Right lobe of liver (tissue), 6 donors: ENCODE measurements around the gene CPB2. TPM values are rescaled to one million over a fixed set of nuclear protein-coding genes. Genes with fewer than 3 reads are reported as not detected.
A peak's percentile ranks its signal among the peaks of the same experiment; 100 is the strongest.

Experiments
- ATAC-seq, 4 donors: fragments of 200-7000 bp; cut with Tn5 transposase; one replicate each; pipeline ENCODE4 v1.9.1; 2020; ENCODE audit warnings: mild to moderate bottlenecking in 4 of 4, moderate library complexity in 4 of 4
- DNase-seq, 3 donors: peaks; one replicate each; pipeline ENCODE4 v3.0.0-alpha.2; 2020
- H3K27ac ChIP-seq, 3 donors: fragments of 200-600 bp; one replicate each; pipeline ENCODE4 v1.8.0; 2022
- H3K27me3 ChIP-seq, 2 donors: fragments of 200-600 bp; one replicate each; pipeline ENCODE4 v1.8.0; 2022
- H3K36me3 ChIP-seq, 4 donors: fragments of 200-600 bp; sonication (generic) in 1 of 4; one replicate each; pipeline versions ENCODE4 v1.5.1 to v1.8.0; 2017 to 2022; ENCODE audit warnings: control low read depth in 1 of 4
- H3K4me1 ChIP-seq, 4 donors: fragments of 200-600 bp; sonication (generic) in 1 of 4; one replicate each; pipeline versions ENCODE4 v1.5.1 to v1.8.0; 2017 to 2022; ENCODE audit warnings: control low read depth in 1 of 4
- H3K4me3 ChIP-seq, 3 donors: fragments of 200-600 bp; one replicate each; pipeline ENCODE4 v1.8.0; 2022
- H3K9me3 ChIP-seq, 4 donors: fragments of 200-600 bp; sonication (generic) in 1 of 4; one replicate each; pipeline versions ENCODE4 v1.5.1 to v1.8.0; 2017 to 2022; ENCODE audit warnings: control low read depth in 1 of 4
- CTCF ChIP-seq, 4 donors: fragments of 200-600 bp in 3 of 4; fragments of 450-650 bp in 1 of 4; IDR thresholded peaks; one replicate each; pipeline versions ENCODE4 v1.5.1 to v1.8.0; 2016 to 2022; ENCODE audit warnings: antibody characterized with exemption in 4 of 4, mild to moderate bottlenecking in 2 of 4
- POLR2A ChIP-seq: fragments of 450-650 bp; IDR thresholded peaks from one replicate; pipeline ENCODE4 v1.6.1; 2017; ENCODE audit warnings: antibody characterized with exemption, mild to moderate bottlenecking
- WGBS: methylation state at CpG from one replicate; pipeline ENCODE4 v1.1.6; 2018; ENCODE audit warnings: low coverage, low lambda C conversion rate; ENCODE audit not compliant: insufficient coverage; ENCODE audit errors: missing lambda C conversion rate; 5-methylcytosine and 5-hydroxymethylcytosine counted together
- intact Hi-C, 2 donors: fragments of 100-400 bp; cut with DNase I; formaldehyde crosslinking; loops; one replicate each; pipeline versions ENCODE4 v1.11.2 to v1.14.1; 2022
- total RNA-seq, 6 experiments: library from RNA; depleted of rRNA in 2 of 6; stranded (reverse); fragments of >200 nt in 2 of 6; fragmentation: NEBNext Ultra II Directional in 3 of 6; extraction: Animal tissue kit (Norgen Biotek cat#: 25700) in 3 of 6; gene quantifications; one replicate each; pipeline versions ENCODE4 v1.1.0 to v1.2.4, GENCODE V29; 2016 to 2023
- donor health status: DM: no; HTN: yes; CAD: no.
- donor health status: DM: no; HTN: no; CAD: no.
- donor health status: DM: no; HTN: no; CAD: no.
- donor health status: DM: no; HTN: yes; CAD: no.
- donor health status: DM: no; HTN: yes; CAD: no.

CPB2 gene
- total RNA-seq, 6 experiments from 2014 or later, result 342 to 693 (median 554) TPM

- Histone ChIP-seq H3K27me3 (no peaks in the 10 kb centered on the region), H3K36me3 (peaks cover 0 to 46% (median 17%) of the 10 kb centered on the region in 4 donors), H3K4me1 (peaks cover 0 to 14% (median 5%) of the 10 kb centered on the region in 4 donors), H3K27ac (peak overlapping the region; percentile 83 to 89 (median 88)), H3K9me3 (no peaks in the 10 kb centered on the region), H3K4me3 (peak overlapping the region; percentile 70 to 73 (median 70))
- no peak for DNase-seq
- 33% methylated on average over 18 of the region's 18 CpGs for WGBS
- ATAC-seq, result no peak
- intact Hi-C loops, result no loop called here
- TF ChIP-seq CTCF (IDR thresholded peaks at IDR 0.05) (no peak), POLR2A (no peak)
Measured at GRCh38 chr13:46053162-46054012, 51.4 kb downstream of the CPB2 start.

- 1% methylated on average over 51 of the region's 57 CpGs for WGBS
- TF ChIP-seq CTCF (IDR thresholded peaks at IDR 0.05) (peak; percentile 21 to 56 (median 30)), POLR2A (peak; percentile 76)
- peaks cover 0 to 14% (median 5%) of the 10 kb centered on the region in 4 donors for H3K4me1 ChIP-seq
- no peaks in the 10 kb centered on the region for H3K9me3 ChIP-seq
- DNase-seq (peak; percentile 93 to 97 (median 95)), ATAC-seq (peak; percentile 97 to 100 (median 98))
- peak within 1 kb of the TSS; percentile 70 to 73 (median 70) for H3K4me3 ChIP-seq
- intact Hi-C loops, result no loop called here
- peaks cover 0 to 38% (median 13%) of the 10 kb centered on the region in 4 donors for H3K36me3 ChIP-seq
- H3K27me3 ChIP-seq, result no peaks in the 10 kb centered on the region
- peak within 1 kb of the TSS; percentile 83 to 89 (median 88) for H3K27ac ChIP-seq
Measured at GRCh38 chr13:46052319-46053161, 52.3 kb downstream of the CPB2 start, which contains the start of gene ZC3H13. Gene ZC3H13, minus strand, starts transcription at chr13:46052746. Its CDS starts 7,239 bp downstream, at chr13:46045507.

- intact Hi-C loops, result no loop called here
- H3K27ac ChIP-seq, result peak overlapping the region; percentile 83 to 89 (median 88)
- H3K4me3 ChIP-seq, result peak overlapping the region; percentile 70 to 73 (median 70)
- peaks cover 0 to 14% (median 5%) of the 10 kb centered on the region in 4 donors for H3K4me1 ChIP-seq
- H3K36me3 ChIP-seq, result peaks cover 0 to 33% (median 11%) of the 10 kb centered on the region in 4 donors
- no peak for TF ChIP-seq CTCF (IDR thresholded peaks at IDR 0.05)
- no peak for TF ChIP-seq POLR2A
- no peaks in the 10 kb centered on the region for H3K27me3 ChIP-seq
- DNase-seq (no peak), ATAC-seq (peak in 3 of 4 donors; percentile 9 to 29 (median 12))
- WGBS, result under 1% methylated on average over 7 of the region's 7 CpGs
- H3K9me3 ChIP-seq, result no peaks in the 10 kb centered on the region
Measured at GRCh38 chr13:46051968-46052318, 52.9 kb downstream of the CPB2 start.

- Histone ChIP-seq H3K9me3 (no peaks in the 10 kb centered on the region), H3K4me3 (no peak overlapping the region), H3K4me1 (peaks cover 0 to 14% (median 5%) of the 10 kb centered on the region in 4 donors), H3K27ac (no peak overlapping the region), H3K27me3 (no peaks in the 10 kb centered on the region), H3K36me3 (peaks cover 0 to 23% (median 10%) of the 10 kb centered on the region in 4 donors)
- intact Hi-C loops, result no loop called here
- DNase-seq, result no peak
- TF ChIP-seq CTCF (IDR thresholded peaks at IDR 0.05) (no peak), POLR2A (no peak)
- no peak for ATAC-seq
Measured at GRCh38 chr13:46050771-46051170, 54.1 kb downstream of the CPB2 start.
